HG02610 (cell line): Measurements from ENCODE around the gene SLC25A27.

Experiments used
- ATAC-seq: cut with Tn5 transposase; IDR thresholded peaks from one replicate; pipeline ENCODE4 v1.9.1; 2021; ENCODE audit warnings: mild to moderate bottlenecking, moderate library complexity; ENCODE audit not compliant: unreplicated experiment

Gene SLC25A27

DNA sequence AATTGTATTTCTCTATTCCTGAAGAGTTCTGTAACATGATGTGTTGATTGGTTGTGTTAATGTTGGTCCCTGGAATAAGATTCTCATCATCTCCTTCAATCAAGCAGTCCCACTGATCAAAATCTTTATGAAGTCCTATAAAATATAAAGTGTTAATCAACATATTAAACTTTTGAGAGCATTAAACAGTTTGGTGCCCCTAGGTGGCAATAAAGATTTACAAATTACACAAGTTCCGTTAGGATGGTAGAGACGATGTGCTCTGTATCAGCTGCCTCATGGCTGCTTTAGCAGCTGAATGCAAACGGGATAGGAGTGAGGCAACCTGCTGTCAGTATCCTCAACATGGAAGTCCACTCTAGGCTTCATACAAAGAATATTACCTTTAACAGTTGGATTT lies 51.8 kb downstream of the SLC25A27 start:
- no peak for ATAC-seq

GRCh38 chr6:46706464-46706863 lies 53.7 kb downstream of the SLC25A27 start:
- ATAC-seq, result peak; percentile 72

- ATAC-seq, result no peak
Observed at GRCh38 chr6:46711491-46711890, 58.7 kb downstream of the SLC25A27 start.

GRCh38 chr6:46715141-46715540 lies 62.4 kb downstream of the SLC25A27 start:
- no peak for ATAC-seq

GRCh38 chr6:46719099-46719498 lies 66.3 kb downstream of the SLC25A27 start:
- ATAC-seq, result no peak

DNA sequence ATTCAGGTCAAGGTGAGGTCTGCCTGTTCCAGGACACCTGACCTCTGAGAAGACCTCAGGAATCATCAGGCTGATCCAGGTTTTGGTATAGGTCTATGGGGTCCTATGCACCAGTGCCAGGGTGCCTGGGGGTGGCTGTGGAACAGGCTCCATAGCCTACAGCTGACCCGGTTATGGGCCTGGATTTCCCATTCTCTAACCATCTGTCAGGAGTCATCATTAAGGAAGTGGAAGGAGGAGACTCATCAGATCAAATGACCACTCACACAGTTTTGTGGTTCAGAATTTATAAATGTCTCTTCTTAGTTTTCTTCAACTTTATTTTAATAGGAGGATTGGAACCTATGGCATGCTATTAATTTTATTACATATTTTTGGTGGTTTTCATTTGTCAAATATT lies 67.6 kb downstream of the SLC25A27 start:
- no peak for ATAC-seq
